Measurements from ENCODE around the gene BAMBI. TPM values are rescaled to one million over a fixed set of nuclear protein-coding genes. Genes with fewer than 3 reads are reported as not detected.

BAMBI gene
- total RNA-seq, 2 experiments from 2014 or later: 0.20 to 0.23 TPM

GRCh38 chr10:28679581-28680357, 2.4 kb downstream of the BAMBI start:
- H3K4me3 Mint-ChIP-seq: no peak overlapping the region
- peaks cover 20% of the 10 kb centered on the region for H3K4me1 Mint-ChIP-seq
- H3K27ac Mint-ChIP-seq: no peak overlapping the region
- CTCF ChIA-PET: interaction anchor here (0.8 to 1.9 kb wide), 3 partner anchors 15 to 51 kb away, joined by 3 to 5 read pairs (median 3); no protein-coding TSS in a partner anchor
- H3K27me3 Mint-ChIP-seq: peaks cover 57% of the 10 kb centered on the region
- POLR2A ChIA-PET: no interaction called here
- no peaks in the 10 kb centered on the region for H3K36me3 Mint-ChIP-seq (ENCODE audit: low read depth)
- no peaks in the 10 kb centered on the region for H3K9me3 Mint-ChIP-seq
- no peak for DNase-seq

DNA sequence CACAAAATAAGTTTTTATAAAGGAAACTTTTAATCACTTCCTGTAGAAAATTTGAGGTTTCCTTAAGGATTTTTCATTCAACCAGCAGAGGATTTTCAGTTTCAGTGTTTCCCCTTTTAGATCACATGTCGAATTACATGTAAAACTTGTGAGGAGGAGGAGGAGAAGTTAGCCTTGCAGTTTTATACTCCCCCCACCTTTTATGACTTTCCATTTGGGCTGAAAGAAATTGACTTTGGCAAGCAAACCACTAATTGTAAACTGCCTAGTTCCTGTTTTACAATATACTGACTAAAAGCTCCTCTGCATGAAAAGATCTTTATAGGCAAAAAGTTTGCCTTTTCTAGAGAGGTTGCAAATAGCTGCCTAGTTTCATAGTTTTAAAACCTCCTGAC, 3.0 kb downstream of the BAMBI start:
- Mint-ChIP-seq H3K27me3 (peaks cover 56% of the 10 kb centered on the region), H3K27ac (no peak overlapping the region), H3K9me3 (no peaks in the 10 kb centered on the region), H3K4me3 (no peak overlapping the region), H3K36me3 (ENCODE audit: low read depth) (no peaks in the 10 kb centered on the region), H3K4me1 (peaks cover 20% of the 10 kb centered on the region)
- POLR2A ChIA-PET: no interaction called here
- no peak for DNase-seq
- CTCF ChIA-PET: no interaction called here

DNA sequence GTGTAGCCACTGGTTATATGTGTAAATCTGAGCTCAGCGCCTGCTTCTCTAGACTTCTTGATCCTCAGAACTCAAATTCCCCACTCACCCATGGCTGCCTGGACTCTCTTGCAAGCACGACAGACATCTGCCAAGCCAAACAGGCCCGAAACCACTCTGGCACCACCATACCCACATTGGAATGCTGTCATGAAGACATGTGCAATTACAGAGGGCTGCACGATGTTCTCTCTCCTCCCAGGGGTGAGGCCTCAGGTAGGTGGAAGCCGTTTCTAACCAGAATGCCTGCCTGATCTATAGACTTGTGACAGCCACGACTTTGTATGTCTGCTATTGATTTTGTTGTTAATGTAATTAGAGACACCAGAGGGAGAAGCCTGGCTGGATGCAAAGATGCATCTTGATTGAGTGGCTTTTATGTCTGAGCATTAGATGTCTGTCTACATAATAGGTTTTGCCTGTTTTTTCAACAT, 4.0 kb downstream of the BAMBI start:
- Mint-ChIP-seq H3K27me3 (peaks cover 54% of the 10 kb centered on the region), H3K9me3 (no peaks in the 10 kb centered on the region), H3K36me3 (ENCODE audit: low read depth) (no peaks in the 10 kb centered on the region), H3K4me1 (peaks cover 19% of the 10 kb centered on the region), H3K4me3 (no peak overlapping the region), H3K27ac (no peak overlapping the region)
- CTCF ChIA-PET: no interaction called here
- POLR2A ChIA-PET: no interaction called here
- DNase-seq: no peak

GRCh38 chr10:28681928-28682750, 4.8 kb downstream of the BAMBI start:
- Mint-ChIP-seq H3K4me3 (no peak overlapping the region), H3K27ac (no peak overlapping the region), H3K4me1 (peaks cover 14% of the 10 kb centered on the region), H3K36me3 (ENCODE audit: low read depth) (no peaks in the 10 kb centered on the region), H3K27me3 (peaks cover 55% of the 10 kb centered on the region), H3K9me3 (no peaks in the 10 kb centered on the region)
- ChIA-PET CTCF (no interaction called here), POLR2A (no interaction called here)
- DNase-seq: no peak

- Mint-ChIP-seq H3K27me3 (peaks cover 44% of the 10 kb centered on the region), H3K27ac (no peak overlapping the region), H3K4me3 (no peak overlapping the region), H3K4me1 (peaks cover 7% of the 10 kb centered on the region), H3K36me3 (ENCODE audit: low read depth) (no peaks in the 10 kb centered on the region), H3K9me3 (no peaks in the 10 kb centered on the region)
- ChIA-PET POLR2A (no interaction called here), CTCF (interaction anchor here (0.6 to 1.6 kb wide), 4 partner anchors 9 to 679 kb away, joined by 3 to 4 read pairs (median 3); no protein-coding TSS in a partner anchor)
- no peak for DNase-seq
Measured at GRCh38 chr10:28684157-28684985, 7.0 kb downstream of the BAMBI start.

DNA sequence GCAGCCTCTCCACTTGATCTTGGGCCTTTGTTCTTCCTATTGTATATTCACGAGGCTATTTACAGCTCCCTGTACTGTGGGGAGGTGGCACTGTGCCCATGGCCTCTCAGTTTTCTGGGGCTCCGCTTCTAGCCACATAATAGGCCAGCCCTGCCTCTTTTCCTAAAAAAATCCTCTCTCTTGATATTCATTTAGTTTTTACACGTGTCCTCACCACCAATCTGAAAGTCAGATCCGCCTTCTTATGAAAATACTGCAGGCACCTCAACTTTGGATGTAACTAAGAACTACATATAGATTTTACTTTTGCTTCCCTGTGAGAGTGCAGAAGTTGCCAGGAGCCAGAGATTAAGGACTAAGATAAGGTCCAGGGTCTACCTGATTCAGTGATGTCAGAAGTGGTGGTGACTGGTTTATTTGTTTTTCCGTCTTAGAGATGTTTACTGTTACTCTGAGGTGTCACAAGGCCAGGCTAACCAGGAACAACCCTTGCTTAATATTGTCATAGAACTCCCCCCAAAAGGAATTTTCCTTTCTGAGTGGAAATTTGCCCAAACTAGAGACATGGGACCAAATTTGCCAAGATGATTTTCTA, 7.8 kb downstream of the BAMBI start:
- POLR2A ChIA-PET: no interaction called here
- no peaks in the 10 kb centered on the region for H3K36me3 Mint-ChIP-seq (ENCODE audit: low read depth)
- H3K4me3 Mint-ChIP-seq: no peak overlapping the region
- no peak for DNase-seq
- CTCF ChIA-PET: interaction anchor here (0.6 to 1.6 kb wide), 2 partner anchors 12 to 431 kb away, joined by 3 to 4 read pairs; no protein-coding TSS in a partner anchor
- H3K27ac Mint-ChIP-seq: no peak overlapping the region
- H3K4me1 Mint-ChIP-seq: peaks cover 2% of the 10 kb centered on the region
- H3K9me3 Mint-ChIP-seq: no peaks in the 10 kb centered on the region
- peaks cover 38% of the 10 kb centered on the region for H3K27me3 Mint-ChIP-seq

DNA sequence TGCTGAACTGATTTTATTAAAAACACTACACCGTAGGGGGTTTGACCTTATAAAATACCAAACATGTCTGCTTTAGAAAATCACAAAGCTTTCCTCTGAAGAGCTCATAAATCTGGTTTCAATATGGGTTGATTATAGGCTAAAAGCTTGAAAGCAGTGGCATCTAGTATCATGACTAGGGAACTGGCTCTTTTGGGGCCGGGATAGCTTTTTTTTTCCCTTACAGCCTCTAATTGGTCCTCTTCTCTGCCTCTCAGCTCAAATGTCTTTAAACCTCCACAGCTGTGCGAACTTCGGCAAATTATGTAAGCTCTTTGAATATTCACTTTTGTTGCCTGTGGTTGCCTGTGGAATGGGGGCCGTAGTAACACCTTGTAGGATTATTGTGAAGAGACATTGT, 8.4 kb downstream of the BAMBI start:
- Mint-ChIP-seq H3K36me3 (ENCODE audit: low read depth) (no peaks in the 10 kb centered on the region), H3K4me1 (no peaks in the 10 kb centered on the region), H3K27ac (no peak overlapping the region), H3K9me3 (no peaks in the 10 kb centered on the region), H3K4me3 (no peak overlapping the region), H3K27me3 (peaks cover 35% of the 10 kb centered on the region)
- ChIA-PET POLR2A (no interaction called here), CTCF (interaction anchor here (0.6 kb wide), 1 partner anchor 432 kb away, joined by 4 read pairs; no protein-coding TSS in a partner anchor)
- no peak for DNase-seq

GRCh38 chr10:28686835-28687682, 9.7 kb downstream of the BAMBI start:
- DNase-seq: no peak
- Mint-ChIP-seq H3K9me3 (no peaks in the 10 kb centered on the region), H3K36me3 (ENCODE audit: low read depth) (no peaks in the 10 kb centered on the region), H3K27ac (no peak overlapping the region), H3K4me3 (no peak overlapping the region), H3K27me3 (peaks cover 23% of the 10 kb centered on the region), H3K4me1 (no peaks in the 10 kb centered on the region)
- ChIA-PET CTCF (interaction anchor here (2.8 kb wide), 1 partner anchor 23 kb away, joined by 7 read pairs; no protein-coding TSS in a partner anchor), POLR2A (no interaction called here)

DNA sequence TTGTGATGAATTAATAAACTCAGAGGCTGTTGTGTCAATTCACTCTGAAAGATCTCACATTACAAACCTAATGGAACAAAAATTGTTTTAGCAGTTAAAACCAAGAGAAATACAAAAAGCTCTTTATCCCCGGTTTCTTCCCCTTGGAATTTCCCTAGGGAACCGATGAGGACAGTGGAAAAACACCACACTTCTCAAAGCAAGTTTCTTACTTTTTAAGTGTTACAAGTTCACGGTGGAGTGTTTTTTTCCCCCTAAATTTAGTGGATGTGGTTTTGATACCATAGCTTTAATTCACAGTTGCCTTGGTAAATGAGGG, 10.3 kb downstream of the BAMBI start:
- Mint-ChIP-seq H3K9me3 (no peaks in the 10 kb centered on the region), H3K27ac (no peak overlapping the region), H3K4me1 (no peaks in the 10 kb centered on the region), H3K4me3 (no peak overlapping the region), H3K36me3 (ENCODE audit: low read depth) (no peaks in the 10 kb centered on the region), H3K27me3 (peaks cover 20% of the 10 kb centered on the region)
- no peak for DNase-seq
- ChIA-PET POLR2A (no interaction called here), CTCF (interaction anchor here (2.8 kb wide), 1 partner anchor 24 kb away, joined by 7 read pairs; no protein-coding TSS in a partner anchor)

DNA sequence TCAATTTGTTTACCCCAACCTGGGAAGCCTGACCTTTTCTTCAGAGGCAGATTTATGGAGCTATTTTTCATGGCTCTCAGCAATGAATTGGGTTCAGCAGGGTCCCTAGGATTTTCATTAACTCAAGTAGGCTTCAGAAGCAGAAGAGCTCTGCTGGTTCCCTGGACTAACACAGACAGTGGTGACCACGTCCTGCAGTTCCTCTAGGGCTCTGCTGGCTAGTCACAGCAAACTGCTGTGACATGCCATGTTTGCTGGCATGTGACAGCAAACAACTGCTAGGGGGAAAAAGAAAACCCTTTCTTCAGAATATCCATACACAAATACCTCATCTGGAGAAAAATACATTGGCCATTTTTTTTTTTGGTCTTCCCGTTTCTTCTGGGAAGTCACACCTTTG, 13.2 kb downstream of the BAMBI start:
- H3K36me3 Mint-ChIP-seq (ENCODE audit: low read depth): no peaks in the 10 kb centered on the region
- H3K9me3 Mint-ChIP-seq: no peaks in the 10 kb centered on the region
- no peak overlapping the region for H3K4me3 Mint-ChIP-seq
- no peak for DNase-seq
- POLR2A ChIA-PET: no interaction called here
- no peaks in the 10 kb centered on the region for H3K4me1 Mint-ChIP-seq
- no peak overlapping the region for H3K27ac Mint-ChIP-seq
- CTCF ChIA-PET: no interaction called here
- peaks cover 17% of the 10 kb centered on the region for H3K27me3 Mint-ChIP-seq

GRCh38 chr10:28691187-28691694, 13.9 kb downstream of the BAMBI start:
- CTCF ChIA-PET: no interaction called here
- DNase-seq: no peak
- Mint-ChIP-seq H3K36me3 (ENCODE audit: low read depth) (no peaks in the 10 kb centered on the region), H3K27ac (no peak overlapping the region), H3K27me3 (peaks cover 18% of the 10 kb centered on the region), H3K9me3 (no peaks in the 10 kb centered on the region), H3K4me1 (no peaks in the 10 kb centered on the region), H3K4me3 (no peak overlapping the region)
- POLR2A ChIA-PET: no interaction called here

DNA sequence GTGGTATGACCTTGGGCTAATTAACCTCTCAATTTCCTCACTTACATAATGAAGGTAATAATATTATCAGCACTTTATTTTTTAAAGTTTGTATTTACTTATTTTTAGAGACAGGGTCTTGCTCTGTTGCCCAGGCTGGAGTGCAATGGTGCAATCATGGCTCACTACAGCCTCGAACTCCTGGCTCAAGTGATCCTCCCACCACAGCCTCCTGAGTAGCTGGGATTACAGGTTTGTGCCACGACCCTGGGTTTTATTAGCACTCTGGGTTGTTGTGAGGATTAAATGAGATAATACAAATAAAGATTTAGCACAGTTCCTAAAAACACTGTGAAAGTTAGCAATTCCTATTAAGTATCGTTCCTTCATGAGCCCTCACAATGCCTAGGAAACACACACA, 14.7 kb downstream of the BAMBI start:
- ChIA-PET CTCF (no interaction called here), POLR2A (no interaction called here)
- Mint-ChIP-seq H3K27ac (no peak overlapping the region), H3K4me1 (no peaks in the 10 kb centered on the region), H3K27me3 (peaks cover 13% of the 10 kb centered on the region), H3K36me3 (ENCODE audit: low read depth) (no peaks in the 10 kb centered on the region), H3K9me3 (no peaks in the 10 kb centered on the region), H3K4me3 (no peak overlapping the region)
- no peak for DNase-seq

All from activated CD4-positive, alpha-beta memory T cell treated with anti-CD3 and anti-CD28 coated beads, Interleukin-2, amount 10 ng/mL, durations not matched to agents 7 days and 5 days (primary cell).